Mesothelial cell of epicardium (in vitro differentiated cells): Measurements from ENCODE around the gene CELF5. TPM values are rescaled to one million over a fixed set of nuclear protein-coding genes. Genes with fewer than 3 reads are reported as not detected.

ENCODE experiments used
- DNase-seq, 2 experiments: peaks; one replicate each; pipeline ENCODE4 v3.0.0; 2021; ENCODE audit warnings: low spot score in 2 of 2; ENCODE audit not compliant: unreplicated experiment in 2 of 2
- H3K27ac Mint-ChIP-seq: 2 replicates; pipeline ENCODE4 v1.8.0; 2021; ENCODE audit warnings: mixed read lengths
- H3K27me3 Mint-ChIP-seq: 2 replicates; pipeline ENCODE4 v1.8.0; 2021; ENCODE audit warnings: low read depth, mixed read lengths
- H3K36me3 Mint-ChIP-seq: 2 replicates; pipeline ENCODE4 v1.8.0; 2021; ENCODE audit warnings: mixed read lengths
- H3K4me1 Mint-ChIP-seq: 2 replicates; pipeline ENCODE4 v1.8.0; 2021; ENCODE audit warnings: mixed read lengths
- H3K4me3 Mint-ChIP-seq: 2 replicates; pipeline ENCODE4 v1.8.0; 2021; ENCODE audit warnings: mild to moderate bottlenecking, moderate library complexity, mixed read lengths
- H3K9me3 Mint-ChIP-seq: 2 replicates; pipeline ENCODE4 v1.8.0; 2021; ENCODE audit warnings: mixed read lengths
- total RNA-seq: library from RNA; stranded (reverse); gene quantifications from 3 replicates; pipeline ENCODE4 v1.2.1, GENCODE V29; 2021
- TF ChIP-seq, protein P1 (sequence below): fragments of 200-600 bp; sonication (generic); IDR thresholded peaks from one replicate; pipeline ENCODE4 v1.5.0; 2021; ENCODE audit warnings: antibody characterized with exemption; ENCODE audit not compliant: unreplicated experiment

CELF5 gene
- total RNA-seq, 1 donor from 2014 or later, result 2.4 TPM

DNA sequence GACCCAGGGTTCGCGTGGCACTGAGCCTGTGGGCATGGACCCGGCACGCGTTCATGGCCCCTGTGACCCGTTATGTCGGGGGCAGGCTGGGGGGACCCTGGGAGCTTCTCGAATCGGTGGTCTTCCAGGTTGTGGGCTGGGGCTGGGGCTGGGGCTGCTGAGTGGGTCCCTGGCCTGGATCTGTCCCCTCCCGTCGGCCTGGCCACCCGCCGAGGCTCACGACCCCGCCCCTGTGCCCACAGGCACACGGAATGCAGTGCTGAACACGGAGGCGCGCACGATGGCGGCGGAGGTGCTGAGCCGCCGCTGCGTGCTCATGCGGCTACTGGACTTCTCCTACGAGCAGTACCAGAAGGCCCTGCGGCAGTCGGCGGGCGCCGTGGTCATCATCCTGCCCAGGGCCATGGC is 32.2 kb upstream of the CELF5 start:
- H3K4me3 Mint-ChIP-seq, result no peak overlapping the region
- H3K36me3 Mint-ChIP-seq, result peaks cover 16% of the 10 kb centered on the region
- no peak overlapping the region for H3K27ac Mint-ChIP-seq
- DNase-seq, result no peak
- H3K9me3 Mint-ChIP-seq, result no peaks in the 10 kb centered on the region
- TF ChIP-seq, protein P1, sequence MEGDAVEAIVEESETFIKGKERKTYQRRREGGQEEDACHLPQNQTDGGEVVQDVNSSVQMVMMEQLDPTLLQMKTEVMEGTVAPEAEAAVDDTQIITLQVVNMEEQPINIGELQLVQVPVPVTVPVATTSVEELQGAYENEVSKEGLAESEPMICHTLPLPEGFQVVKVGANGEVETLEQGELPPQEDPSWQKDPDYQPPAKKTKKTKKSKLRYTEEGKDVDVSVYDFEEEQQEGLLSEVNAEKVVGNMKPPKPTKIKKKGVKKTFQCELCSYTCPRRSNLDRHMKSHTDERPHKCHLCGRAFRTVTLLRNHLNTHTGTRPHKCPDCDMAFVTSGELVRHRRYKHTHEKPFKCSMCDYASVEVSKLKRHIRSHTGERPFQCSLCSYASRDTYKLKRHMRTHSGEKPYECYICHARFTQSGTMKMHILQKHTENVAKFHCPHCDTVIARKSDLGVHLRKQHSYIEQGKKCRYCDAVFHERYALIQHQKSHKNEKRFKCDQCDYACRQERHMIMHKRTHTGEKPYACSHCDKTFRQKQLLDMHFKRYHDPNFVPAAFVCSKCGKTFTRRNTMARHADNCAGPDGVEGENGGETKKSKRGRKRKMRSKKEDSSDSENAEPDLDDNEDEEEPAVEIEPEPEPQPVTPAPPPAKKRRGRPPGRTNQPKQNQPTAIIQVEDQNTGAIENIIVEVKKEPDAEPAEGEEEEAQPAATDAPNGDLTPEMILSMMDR, result no peak
- H3K4me1 Mint-ChIP-seq, result peaks cover 1% of the 10 kb centered on the region
- no peaks in the 10 kb centered on the region for H3K27me3 Mint-ChIP-seq

DNA sequence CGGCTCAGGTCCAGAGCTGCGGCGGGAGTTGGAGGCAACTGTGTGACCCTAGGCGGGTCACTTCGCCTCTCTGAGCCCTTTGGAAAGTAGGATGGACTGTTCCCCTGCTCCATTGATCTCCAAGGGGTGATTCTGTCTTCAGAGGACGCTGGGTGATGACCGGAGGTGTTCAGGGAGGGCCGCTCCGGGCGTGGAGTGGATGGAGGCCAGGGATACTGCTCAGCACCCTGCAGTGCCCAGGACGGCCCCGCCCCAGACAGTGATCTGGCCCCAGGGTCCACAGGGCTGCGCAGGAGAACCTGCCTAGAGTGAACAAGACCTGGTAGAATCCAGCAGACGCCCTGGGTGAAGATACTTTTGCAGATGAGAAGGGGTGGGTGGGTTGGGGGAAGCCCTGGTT is 31.8 kb upstream of the CELF5 start:
- Mint-ChIP-seq H3K4me1 (no peaks in the 10 kb centered on the region), H3K27ac (no peak overlapping the region), H3K4me3 (no peak overlapping the region), H3K27me3 (no peaks in the 10 kb centered on the region), H3K9me3 (no peaks in the 10 kb centered on the region), H3K36me3 (peaks cover 16% of the 10 kb centered on the region)
- DNase-seq, result no peak
- TF ChIP-seq, protein P1, result no peak

DNA sequence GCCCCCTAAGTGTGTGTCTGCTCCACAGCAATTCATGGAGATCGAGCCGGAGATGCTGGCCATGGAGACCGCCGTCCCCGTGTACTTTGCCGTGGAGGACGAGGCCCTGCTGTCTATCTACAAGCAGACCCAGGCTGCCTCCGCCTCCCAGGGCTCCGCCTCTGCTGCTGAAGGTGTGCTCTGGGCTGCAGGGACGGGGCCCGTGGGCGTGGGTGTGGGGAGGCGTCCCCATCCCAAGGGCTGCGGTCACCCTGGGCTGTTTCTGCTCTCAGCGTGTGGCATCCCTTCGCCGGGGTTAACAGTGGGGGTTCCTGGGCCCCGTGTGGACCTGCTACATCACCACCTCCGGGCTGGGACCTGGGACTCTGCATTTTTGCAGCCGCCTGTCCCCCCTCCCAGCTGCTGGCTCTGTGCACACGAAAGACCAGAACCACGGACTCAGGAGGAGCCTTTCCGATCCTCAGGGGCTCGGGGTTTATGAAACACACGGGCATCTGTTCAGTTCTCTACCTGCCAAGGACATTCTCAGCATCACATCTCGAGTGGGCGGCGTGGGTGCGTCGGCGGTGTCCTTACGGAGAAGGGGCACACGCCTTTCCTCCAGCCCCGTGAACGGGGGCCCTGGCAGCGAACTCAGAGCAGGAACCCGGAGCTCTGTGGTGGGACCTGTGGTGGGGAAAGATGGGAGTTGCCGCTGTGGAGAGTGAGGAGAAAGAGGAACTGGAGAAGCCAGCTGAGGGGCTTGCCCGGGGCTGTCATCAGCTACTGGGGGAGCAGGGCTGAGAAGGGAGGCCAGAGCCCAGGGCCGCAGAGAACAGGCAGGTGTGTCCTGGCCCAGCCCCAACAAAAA is 31.0 kb upstream of the CELF5 start:
- Mint-ChIP-seq H3K27me3 (no peaks in the 10 kb centered on the region), H3K9me3 (no peaks in the 10 kb centered on the region), H3K27ac (no peak overlapping the region), H3K36me3 (peaks cover 16% of the 10 kb centered on the region), H3K4me1 (no peaks in the 10 kb centered on the region), H3K4me3 (no peak overlapping the region)
- TF ChIP-seq, protein P1, result no peak
- no peak for DNase-seq

DNA sequence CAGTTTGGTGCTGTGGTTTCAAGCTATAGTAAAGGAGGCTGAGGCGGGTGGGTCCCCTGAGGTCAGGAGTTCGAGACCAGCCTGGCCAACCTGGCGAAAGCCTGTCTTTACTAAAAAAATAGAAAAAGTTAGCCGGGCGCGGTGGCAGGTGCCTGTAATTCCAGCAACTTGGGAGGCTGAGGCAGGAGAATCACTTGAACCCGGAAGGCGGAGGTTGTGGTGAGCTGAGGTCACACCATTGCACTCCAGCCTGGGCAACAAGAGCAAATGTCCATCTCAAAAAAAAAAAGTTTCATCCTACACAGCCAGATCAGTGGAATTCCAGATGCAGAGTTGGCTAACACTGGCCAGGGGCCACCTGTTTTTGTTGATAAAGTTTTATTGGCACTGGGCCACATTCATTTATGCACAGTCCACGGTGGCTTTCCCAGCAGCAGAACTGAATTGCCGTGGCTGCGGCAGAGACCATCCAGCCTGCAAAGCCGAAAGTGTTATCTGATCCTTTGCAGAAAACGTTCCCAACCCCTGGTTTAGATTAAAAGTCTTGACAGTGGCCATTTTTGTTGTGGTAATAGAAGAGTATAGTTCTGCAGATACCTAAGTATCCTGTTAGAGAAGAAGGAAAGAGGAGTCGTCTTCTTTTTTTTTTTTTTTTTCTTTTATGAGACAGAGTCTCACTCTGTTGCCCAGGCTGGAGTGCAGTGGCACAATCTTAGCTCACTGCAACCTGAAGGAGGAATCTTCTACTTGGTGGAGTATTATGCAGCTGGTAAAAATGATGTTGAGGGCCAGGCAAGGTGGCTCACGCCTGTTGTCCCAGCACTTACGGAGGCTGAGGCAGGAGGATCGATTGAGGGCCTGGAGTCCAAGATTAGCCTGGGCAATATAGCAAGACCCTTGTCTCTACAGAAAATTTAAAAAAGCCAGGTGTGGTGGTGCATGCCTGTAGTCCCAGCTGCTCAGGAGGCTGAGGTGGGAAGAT is 30.1 kb upstream of the CELF5 start:
- Mint-ChIP-seq H3K4me3 (no peak overlapping the region), H3K27me3 (no peaks in the 10 kb centered on the region), H3K27ac (no peak overlapping the region), H3K4me1 (no peaks in the 10 kb centered on the region), H3K36me3 (peaks cover 16% of the 10 kb centered on the region), H3K9me3 (no peaks in the 10 kb centered on the region)
- DNase-seq, result no peak
- TF ChIP-seq, protein P1, result no peak

DNA sequence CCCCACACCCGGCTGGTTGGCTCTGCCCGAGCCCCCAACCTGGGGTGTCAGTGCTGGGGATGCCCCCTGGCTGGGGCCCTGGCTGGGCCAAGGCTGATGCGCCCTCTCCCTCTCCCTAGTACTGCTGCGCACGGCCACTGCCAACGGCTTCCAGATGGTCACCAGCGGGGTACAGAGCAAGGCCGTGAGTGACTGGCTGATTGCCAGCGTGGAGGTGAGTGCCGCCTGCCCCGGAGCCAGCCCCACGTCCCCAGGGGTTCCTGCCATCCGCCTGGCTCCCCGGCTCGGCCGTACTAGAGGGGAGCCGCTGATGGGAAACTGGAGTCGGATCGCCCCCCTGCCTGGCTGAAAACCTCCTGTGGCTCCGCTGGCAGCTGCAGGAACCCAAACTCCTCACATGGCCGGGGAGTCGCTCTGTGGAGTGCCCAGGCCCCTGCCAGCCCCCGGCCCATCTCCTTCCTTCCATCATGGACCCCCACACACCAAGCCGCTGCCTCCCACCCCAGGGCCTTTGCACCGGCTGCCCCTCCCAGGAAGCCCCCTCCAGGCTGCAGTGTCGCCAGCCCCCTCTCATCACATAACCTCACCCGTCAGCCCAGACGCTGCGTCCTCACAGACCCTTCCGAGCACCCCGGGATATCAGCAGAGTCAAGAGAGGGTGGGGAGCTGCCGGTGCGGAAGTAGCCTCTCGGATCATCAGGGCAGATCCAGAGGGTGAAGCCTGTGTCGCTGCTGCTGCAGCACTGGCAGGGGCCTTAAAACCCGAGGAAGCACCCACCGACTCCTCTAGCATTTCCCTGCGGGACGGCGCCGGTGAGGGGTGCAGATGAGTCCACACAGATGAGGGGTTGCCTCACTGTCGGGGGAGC is 28.2 kb upstream of the CELF5 start:
- H3K4me1 Mint-ChIP-seq, result no peaks in the 10 kb centered on the region
- TF ChIP-seq, protein P1, result no peak
- H3K27ac Mint-ChIP-seq, result no peak overlapping the region
- no peak for DNase-seq
- no peaks in the 10 kb centered on the region for H3K27me3 Mint-ChIP-seq
- peaks cover 12% of the 10 kb centered on the region for H3K36me3 Mint-ChIP-seq
- H3K4me3 Mint-ChIP-seq, result no peak overlapping the region
- no peaks in the 10 kb centered on the region for H3K9me3 Mint-ChIP-seq
